Fibroblast of upper back skin (primary cell): Measurements from ENCODE around the gene TMTC2.
A peak's percentile ranks its signal among the peaks of the same experiment; 100 is the strongest.

Experiments
- DNase-seq: peaks from one replicate; pipeline ENCODE4 v3.0.0-alpha.2; 2013

TMTC2 gene

DNA sequence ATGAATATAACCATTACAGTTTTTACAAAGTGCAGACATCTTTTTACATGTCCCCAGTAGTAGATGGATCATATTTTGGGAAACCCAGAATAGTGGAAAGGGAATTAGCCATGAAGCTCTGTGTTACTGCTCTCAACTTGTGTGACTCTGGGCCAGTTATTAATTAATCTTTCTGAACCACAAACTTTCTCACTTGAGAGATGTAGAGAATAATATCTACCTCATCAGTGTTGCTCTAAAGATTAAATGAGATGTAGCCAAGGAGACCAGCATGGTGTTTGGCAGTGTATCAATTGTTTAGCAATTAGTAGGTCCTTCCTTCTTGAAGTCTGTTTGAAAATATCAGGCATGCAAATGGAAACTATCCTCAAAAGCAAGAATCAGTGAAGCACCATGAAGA, 169.2 kb downstream of the TMTC2 start:
- no peak for DNase-seq

DNA sequence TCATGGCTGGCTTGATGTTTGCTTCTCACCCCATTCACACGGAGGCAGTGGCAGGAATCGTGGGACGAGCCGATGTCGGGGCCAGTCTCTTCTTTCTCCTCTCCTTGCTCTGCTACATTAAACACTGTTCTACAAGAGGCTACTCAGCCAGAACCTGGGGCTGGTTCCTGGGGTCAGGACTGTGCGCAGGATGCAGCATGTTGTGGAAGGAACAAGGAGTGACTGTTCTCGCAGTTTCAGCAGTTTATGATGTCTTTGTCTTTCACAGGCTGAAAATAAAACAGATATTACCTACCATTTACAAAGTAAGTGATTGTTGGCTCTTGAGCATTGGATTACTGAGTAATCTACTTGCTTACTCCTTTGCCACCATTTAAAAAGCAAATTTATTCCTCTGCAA, 170.6 kb downstream of the TMTC2 start:
- DNase-seq, result no peak

GRCh38 chr12:82857911-82858533, 171.3 kb downstream of the TMTC2 start:
- DNase-seq, result no peak

GRCh38 chr12:82858534-82858917, 171.8 kb downstream of the TMTC2 start:
- DNase-seq, result no peak

DNA sequence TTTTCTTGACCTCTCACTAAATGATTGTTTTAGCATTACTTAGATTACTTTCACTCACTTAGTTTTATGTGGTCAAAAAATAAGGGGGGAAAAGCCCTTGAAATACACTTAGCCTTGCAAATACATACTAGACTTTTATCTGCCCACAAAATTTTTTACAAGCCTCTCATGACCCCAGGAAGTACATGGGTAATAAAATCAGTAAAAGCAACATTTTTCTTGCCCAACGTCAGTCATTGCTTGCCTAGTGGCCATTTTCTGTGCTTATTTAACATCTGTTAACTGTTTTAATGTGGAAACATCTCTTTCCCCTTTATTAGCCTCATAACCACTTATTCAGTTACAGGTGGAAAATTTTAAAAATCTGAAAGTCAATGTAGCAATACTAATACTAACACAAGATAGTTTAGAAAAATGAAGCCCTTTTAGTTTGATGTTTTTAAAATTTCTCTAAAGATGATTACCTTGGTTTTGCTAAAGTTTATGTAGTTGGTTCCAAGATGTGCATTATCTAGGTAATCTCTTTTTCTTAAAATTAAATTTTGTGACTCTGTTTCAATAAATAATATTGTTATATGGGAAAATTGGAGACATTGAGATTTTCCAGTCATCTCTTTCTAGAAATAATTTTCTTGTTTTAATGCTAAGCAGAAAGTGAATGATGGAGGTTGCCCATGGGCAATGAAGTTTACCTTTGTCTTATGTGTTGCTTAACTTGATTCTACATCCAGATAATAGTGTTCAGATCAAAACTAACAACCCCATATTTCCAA, 175.5 kb downstream of the TMTC2 start:
- DNase-seq, result peak; percentile 41

GRCh38 chr12:82862876-82863649, 176.4 kb downstream of the TMTC2 start:
- DNase-seq, result no peak

GRCh38 chr12:82866227-82866775, 179.6 kb downstream of the TMTC2 start:
- no peak for DNase-seq

GRCh38 chr12:82866946-82867345, 180.2 kb downstream of the TMTC2 start:
- DNase-seq, result no peak

GRCh38 chr12:82867762-82868500, 181.2 kb downstream of the TMTC2 start:
- no peak for DNase-seq

DNA sequence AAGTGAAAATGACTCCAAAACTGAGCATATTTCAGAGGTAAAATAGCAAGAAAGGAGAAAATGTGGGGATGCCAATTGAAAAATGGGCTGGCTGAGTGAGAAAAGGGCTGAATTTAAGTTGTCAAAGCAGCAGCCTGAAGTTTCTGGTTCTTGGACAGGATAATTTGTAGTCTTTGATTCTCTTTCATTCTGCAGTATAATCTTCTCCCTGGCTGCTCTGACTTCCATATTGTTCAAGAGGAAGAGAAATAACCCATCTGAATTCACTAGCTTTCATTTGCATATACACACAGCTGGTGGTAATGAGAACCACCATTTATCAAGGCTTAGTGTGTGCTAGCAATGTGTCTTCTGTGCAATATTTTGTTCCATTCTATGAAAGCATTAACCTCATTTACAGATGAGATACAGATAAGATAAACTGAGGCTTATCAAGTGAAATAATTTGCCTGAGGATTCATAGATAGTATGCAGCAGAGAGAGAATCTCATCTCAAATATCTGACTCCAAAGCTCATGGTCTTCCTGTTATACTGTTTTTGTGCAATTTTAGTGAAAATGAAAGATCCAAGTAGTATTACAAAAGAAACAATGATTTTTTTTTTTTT, 184.2 kb downstream of the TMTC2 start:
- no peak for DNase-seq

- no peak for DNase-seq
Measured at GRCh38 chr12:82872088-82872487, 185.4 kb downstream of the TMTC2 start.

GRCh38 chr12:82873309-82873708, 186.6 kb downstream of the TMTC2 start:
- DNase-seq, result no peak

DNA sequence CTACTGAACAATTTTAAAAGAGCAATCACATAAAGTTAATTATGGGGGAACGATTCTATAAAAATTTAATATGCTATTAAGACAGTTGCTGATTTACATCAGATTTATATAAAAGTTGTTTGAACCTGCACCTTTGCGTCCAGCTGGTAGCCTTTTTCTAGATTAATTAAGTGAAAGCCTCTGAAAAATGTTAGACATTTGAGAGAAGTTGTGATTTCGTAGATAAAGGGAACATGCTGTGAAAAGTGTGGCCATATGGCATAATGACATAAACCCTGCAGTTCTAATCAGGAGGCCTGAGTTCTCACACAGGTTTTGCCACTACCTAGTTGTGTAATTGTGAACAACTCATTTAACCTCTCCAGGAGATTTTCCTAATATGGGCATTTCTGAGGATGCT, 187.2 kb downstream of the TMTC2 start:
- DNase-seq, result no peak

GRCh38 chr12:82874945-82875344, 188.2 kb downstream of the TMTC2 start:
- DNase-seq, result peak; percentile 48

DNA sequence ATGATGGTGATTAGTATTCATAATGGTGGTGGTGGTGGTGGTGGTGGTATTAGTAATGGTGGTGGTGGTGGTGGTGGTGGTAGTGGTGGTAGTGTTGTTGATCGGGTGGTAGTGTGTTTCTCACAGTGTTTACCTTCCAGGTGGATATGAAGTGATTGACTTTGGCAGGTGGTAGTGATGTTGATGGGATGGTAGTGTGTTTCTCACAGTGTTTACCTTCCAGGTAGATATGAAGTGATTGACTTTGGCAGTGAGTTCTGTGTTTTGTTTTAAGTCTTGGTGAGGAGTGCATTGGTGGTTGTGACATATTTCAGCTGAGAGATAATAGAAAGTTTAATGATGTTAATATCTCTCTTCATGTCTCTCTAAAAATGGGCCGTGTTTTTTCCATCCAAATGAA, 189.4 kb downstream of the TMTC2 start:
- DNase-seq, result no peak

DNA sequence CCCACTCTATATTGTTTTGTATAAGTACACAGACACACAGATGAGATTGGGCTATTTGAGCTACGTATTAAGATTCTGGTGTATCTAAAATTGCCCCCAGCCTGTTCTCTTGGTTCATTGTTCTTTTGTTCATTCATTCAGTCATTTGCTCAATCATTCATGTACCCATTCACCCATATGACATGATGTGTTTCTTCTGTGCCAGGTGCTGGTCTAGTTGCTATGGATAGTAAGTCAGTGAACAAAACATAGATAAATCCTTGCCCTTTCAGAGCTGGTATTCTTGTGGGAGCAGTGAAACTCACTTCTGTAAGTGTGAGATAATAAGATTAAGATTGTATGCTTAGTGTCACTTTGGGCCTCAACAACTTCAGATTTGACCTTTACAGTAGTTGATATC, 191.3 kb downstream of the TMTC2 start:
- no peak for DNase-seq

GRCh38 chr12:82880442-82880901, 193.8 kb downstream of the TMTC2 start:
- DNase-seq, result peak; percentile 16

DNA sequence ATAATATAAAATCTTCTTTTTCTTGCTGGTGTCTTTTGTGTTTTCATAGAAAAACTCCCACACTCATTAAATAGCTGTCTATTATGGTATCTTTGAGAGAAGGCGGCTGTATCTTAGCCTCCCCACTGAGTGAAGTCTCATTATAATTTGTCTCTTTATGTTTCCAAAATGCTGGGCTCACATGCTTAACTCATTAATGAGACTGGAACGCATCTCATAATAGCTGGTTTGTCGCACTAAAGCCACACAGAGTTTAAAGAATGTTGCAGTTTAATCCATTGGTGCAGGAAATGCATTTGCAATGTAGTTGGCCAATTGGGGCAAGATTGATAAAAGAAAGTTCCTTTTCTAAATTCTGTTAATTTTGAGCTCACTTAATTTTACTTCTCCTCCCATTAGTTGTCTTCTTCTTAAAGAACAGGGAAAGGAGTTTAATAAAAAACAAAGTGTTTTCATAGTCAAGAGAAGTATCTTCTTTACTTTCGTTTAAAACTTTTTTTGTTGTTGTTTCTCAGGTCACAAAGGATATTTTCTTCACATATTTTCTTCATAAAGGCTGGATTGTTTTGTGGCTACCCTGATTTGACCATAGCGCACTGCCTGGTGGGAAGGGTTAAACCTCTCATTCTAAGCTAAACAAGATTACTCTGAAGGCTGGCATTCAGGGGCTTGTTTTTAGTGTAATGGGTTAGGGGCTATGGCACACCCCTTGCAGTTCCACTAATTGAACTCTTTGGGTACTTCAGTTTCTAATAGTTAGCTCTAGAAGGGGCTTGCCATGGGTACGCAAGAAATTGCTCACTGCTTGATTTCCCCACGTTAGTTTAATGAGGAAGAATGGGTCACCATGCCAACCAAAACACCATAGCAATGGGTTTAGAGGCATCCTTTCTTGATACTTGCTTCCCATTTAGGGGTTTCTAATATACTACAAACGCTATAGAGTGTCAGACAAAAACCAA, 197.0 kb downstream of the TMTC2 start:
- DNase-seq, result no peak

- DNase-seq, result peak; percentile 68
Measured at GRCh38 chr12:82886671-82887340, 200.1 kb downstream of the TMTC2 start.

DNA sequence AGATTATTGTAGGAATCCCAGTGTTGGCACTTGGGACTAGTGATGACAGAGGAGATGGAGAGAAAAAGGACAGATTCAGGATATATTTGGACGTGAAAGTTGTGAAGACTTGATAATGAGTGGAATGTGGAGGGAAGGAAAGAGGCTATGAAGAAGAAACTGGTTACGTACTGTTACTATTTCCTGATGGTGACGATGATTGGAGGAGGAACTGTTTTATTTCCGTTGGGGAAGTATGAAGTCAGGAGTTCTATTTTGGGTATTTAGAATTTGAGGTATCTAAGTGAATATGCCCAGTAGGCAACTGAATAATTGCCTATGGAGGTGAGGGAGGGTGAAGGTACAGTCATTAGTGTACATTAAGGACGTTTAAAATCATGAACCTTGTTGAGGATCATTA, 207.2 kb downstream of the TMTC2 start:
- DNase-seq, result no peak

GRCh38 chr12:82896277-82896676, 209.6 kb downstream of the TMTC2 start:
- no peak for DNase-seq
